Measurements from ENCODE around the gene MYO18B.

The MYO18B gene

DNA sequence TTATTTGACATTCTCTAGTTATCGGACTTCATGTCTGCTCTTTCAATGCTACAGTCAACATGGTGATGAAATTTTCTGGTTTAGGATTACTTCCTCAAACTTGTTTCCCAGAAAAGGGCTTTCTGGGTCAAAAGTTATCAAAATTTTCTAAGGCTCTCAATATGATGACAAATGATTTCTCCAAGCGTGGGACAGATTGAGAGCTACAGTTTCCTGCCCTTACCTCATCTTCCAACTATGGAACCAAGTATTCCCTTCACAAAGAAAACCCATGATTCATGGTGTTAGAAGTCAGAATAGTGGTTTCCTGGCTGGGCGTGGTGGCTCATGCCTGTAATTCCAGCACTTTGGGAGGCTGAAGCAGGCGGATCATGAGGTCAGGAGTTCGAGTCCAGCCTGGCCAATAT, 17.8 kb downstream of the MYO18B start:
- Histone ChIP-seq H3K27ac (replicated peaks; ENCODE audit: low read length) (no peak overlapping the region), H2AK5ac (ENCODE audit: low read depth, low read length) (no peak overlapping the region), H2BK15ac (ENCODE audit: low read length) (no peak overlapping the region), H3K18ac (ENCODE audit: low read length) (no peak overlapping the region), H4K8ac (ENCODE audit: low read depth, low read length) (no peak overlapping the region), H4K91ac (ENCODE audit: low read depth, low read length, poor library complexity) (no peak overlapping the region), H2BK5ac (ENCODE audit: low read length) (no peak overlapping the region), H3K4ac (ENCODE audit: low read length) (no peak overlapping the region), H3K4me1 (ENCODE audit: control insufficient read depth in 2 of 2, insufficient read depth in 1 of 2, low read depth in 1 of 2, low read length in 2 of 2) (no peaks in the 10 kb centered on the region), H3K23ac (ENCODE audit: low read depth, low read length, poor library complexity) (no peak overlapping the region), H2BK120ac (ENCODE audit: low read depth, low read length) (no peak overlapping the region), H2BK12ac (ENCODE audit: low read length) (no peak overlapping the region), H3K9me3 (replicated peaks in 1 of 2; ENCODE audit: control insufficient read depth in 2 of 2, insufficient read depth in 1 of 2, low read depth in 1 of 2, low read length in 2 of 2) (no peaks in the 10 kb centered on the region), H3K4me2 (ENCODE audit: insufficient read depth, low read length, poor library complexity, severe bottlenecking) (no peak overlapping the region), H3K36me3 (replicated peaks in 1 of 2; ENCODE audit: control insufficient read depth in 2 of 2, insufficient read depth in 2 of 2, low read length in 2 of 2) (no peaks in the 10 kb centered on the region), H3K14ac (ENCODE audit: low read length) (no peak overlapping the region), H3K79me1 (ENCODE audit: low read depth, low read length) (no peaks in the 10 kb centered on the region), H3K27me3 (ENCODE audit: control insufficient read depth in 3 of 3, insufficient read depth in 3 of 3, low read depth in 1 of 3, low read length in 3 of 3) (no peaks in the 10 kb centered on the region), H3K4me3 (ENCODE audit: low read length in 2 of 2) (no peak overlapping the region), H2AFZ (ENCODE audit: low read length) (no peak overlapping the region), H3K9ac (ENCODE audit: low read depth, low read length, poor library complexity) (no peak overlapping the region)
- no peak for DNase-seq (ENCODE audit: low spot score)
- WGBS, 2 donors (ENCODE audit: extremely low coverage in 2 of 2, insufficient read length in 2 of 2, insufficient replicate concordance in 1 of 2), result no CpG with 5 or more reads among the region's 5 CpGs

DNA sequence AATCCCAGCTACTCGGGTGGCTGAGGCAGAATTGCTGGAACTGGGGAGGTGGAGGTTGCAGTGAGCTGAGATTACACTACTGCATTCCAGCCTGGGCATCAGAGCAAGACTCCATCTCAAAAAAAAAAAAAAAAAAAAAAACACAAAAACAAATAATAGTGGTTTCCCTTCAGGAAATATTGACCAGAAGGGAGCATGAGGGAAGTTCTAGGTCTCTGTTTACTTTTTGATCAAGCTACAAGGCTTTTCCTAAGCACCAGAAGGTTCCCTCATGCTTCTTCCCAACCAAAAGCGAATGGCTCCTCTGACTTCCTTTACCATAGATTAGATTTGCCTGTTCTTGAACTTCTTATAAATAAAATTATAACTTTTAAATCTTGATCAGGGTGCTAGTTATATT, 18.3 kb downstream of the MYO18B start:
- no peak overlapping the region for H2AK5ac ChIP-seq (ENCODE audit: low read depth, low read length)
- H3K36me3 ChIP-seq (replicated peaks in 1 of 2; ENCODE audit: control insufficient read depth in 2 of 2, insufficient read depth in 2 of 2, low read length in 2 of 2), result no peaks in the 10 kb centered on the region
- no peak overlapping the region for H2BK5ac ChIP-seq (ENCODE audit: low read length)
- no CpG with 5 or more reads among the region's 2 CpGs for WGBS, 2 donors (ENCODE audit: extremely low coverage in 2 of 2, insufficient read length in 2 of 2, insufficient replicate concordance in 1 of 2)
- no peaks in the 10 kb centered on the region for H3K27me3 ChIP-seq (ENCODE audit: control insufficient read depth in 3 of 3, insufficient read depth in 3 of 3, low read depth in 1 of 3, low read length in 3 of 3)
- no peak overlapping the region for H2BK12ac ChIP-seq (ENCODE audit: low read length)
- H3K4ac ChIP-seq (ENCODE audit: low read length), result no peak overlapping the region
- no peak for DNase-seq (ENCODE audit: low spot score)
- no peaks in the 10 kb centered on the region for H3K79me1 ChIP-seq (ENCODE audit: low read depth, low read length)
- no peak overlapping the region for H3K4me2 ChIP-seq (ENCODE audit: insufficient read depth, low read length, poor library complexity, severe bottlenecking)
- no peak overlapping the region for H2AFZ ChIP-seq (ENCODE audit: low read length)
- no peak overlapping the region for H2BK15ac ChIP-seq (ENCODE audit: low read length)
- H4K91ac ChIP-seq (ENCODE audit: low read depth, low read length, poor library complexity), result no peak overlapping the region
- H3K9ac ChIP-seq (ENCODE audit: low read depth, low read length, poor library complexity), result no peak overlapping the region
- H4K8ac ChIP-seq (ENCODE audit: low read depth, low read length), result no peak overlapping the region
- H3K14ac ChIP-seq (ENCODE audit: low read length), result no peak overlapping the region
- no peaks in the 10 kb centered on the region for H3K4me1 ChIP-seq (ENCODE audit: control insufficient read depth in 2 of 2, insufficient read depth in 1 of 2, low read depth in 1 of 2, low read length in 2 of 2)
- no peak overlapping the region for H3K18ac ChIP-seq (ENCODE audit: low read length)
- H3K9me3 ChIP-seq (replicated peaks in 1 of 2; ENCODE audit: control insufficient read depth in 2 of 2, insufficient read depth in 1 of 2, low read depth in 1 of 2, low read length in 2 of 2), result no peaks in the 10 kb centered on the region
- H3K23ac ChIP-seq (ENCODE audit: low read depth, low read length, poor library complexity), result no peak overlapping the region
- no peak overlapping the region for H3K27ac ChIP-seq (replicated peaks; ENCODE audit: low read length)
- no peak overlapping the region for H2BK120ac ChIP-seq (ENCODE audit: low read depth, low read length)
- H3K4me3 ChIP-seq (ENCODE audit: low read length in 2 of 2), result no peak overlapping the region

DNA sequence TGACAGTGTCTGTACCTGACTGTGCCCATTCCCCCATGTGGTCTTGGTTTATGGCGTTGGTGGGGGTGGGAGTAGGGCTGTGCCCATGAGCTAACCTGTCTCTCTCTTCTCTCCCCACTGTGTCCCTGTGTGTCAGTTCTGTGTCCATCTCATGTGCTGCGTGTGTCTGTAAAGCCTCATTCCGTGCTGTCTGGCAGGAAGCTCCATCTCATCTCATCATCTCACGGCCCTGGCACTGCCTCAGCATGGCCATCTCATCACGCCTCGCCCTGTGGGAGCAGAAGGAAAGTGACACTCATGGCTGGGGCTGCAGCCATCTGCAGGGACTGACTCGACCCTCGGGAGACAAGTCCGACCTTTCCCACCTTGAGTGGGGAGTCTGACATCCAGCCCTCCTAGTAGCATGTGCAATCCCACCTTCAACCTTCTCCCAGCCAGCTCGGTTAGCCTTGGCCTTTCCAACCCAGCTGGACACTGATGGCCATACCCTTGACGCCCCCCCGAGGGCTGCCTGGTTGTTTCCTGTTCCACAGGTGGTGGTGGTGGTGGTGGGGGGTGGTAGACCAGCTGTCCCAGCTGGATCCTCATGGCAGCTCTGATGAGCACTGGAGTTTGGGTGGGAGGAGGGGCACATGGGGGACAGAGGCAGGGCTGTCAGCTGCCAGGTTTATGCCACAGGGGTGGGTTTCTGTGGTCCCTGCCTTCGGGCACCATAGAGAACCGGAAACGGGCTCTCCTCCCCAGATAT, 19.0 kb downstream of the MYO18B start:
- no peak overlapping the region for H3K4me3 ChIP-seq (ENCODE audit: low read length in 2 of 2)
- no peaks in the 10 kb centered on the region for H3K79me1 ChIP-seq (ENCODE audit: low read depth, low read length)
- no CpG with 5 or more reads among the region's 15 CpGs for WGBS, 2 donors (ENCODE audit: extremely low coverage in 2 of 2, insufficient read length in 2 of 2, insufficient replicate concordance in 1 of 2)
- no peak overlapping the region for H3K27ac ChIP-seq (replicated peaks; ENCODE audit: low read length)
- peak overlapping the region; percentile 38 for H3K18ac ChIP-seq (ENCODE audit: low read length)
- DNase-seq (ENCODE audit: low spot score), result no peak
- H3K36me3 ChIP-seq (replicated peaks in 1 of 2; ENCODE audit: control insufficient read depth in 2 of 2, insufficient read depth in 2 of 2, low read length in 2 of 2), result no peaks in the 10 kb centered on the region
- no peak overlapping the region for H2AK5ac ChIP-seq (ENCODE audit: low read depth, low read length)
- H3K4ac ChIP-seq (ENCODE audit: low read length), result no peak overlapping the region
- no peaks in the 10 kb centered on the region for H3K27me3 ChIP-seq (ENCODE audit: control insufficient read depth in 3 of 3, insufficient read depth in 3 of 3, low read depth in 1 of 3, low read length in 3 of 3)
- H2BK15ac ChIP-seq (ENCODE audit: low read length), result no peak overlapping the region
- H3K9me3 ChIP-seq (replicated peaks in 1 of 2; ENCODE audit: control insufficient read depth in 2 of 2, insufficient read depth in 1 of 2, low read depth in 1 of 2, low read length in 2 of 2), result no peaks in the 10 kb centered on the region
- H2BK5ac ChIP-seq (ENCODE audit: low read length), result no peak overlapping the region
- no peak overlapping the region for H3K23ac ChIP-seq (ENCODE audit: low read depth, low read length, poor library complexity)
- H2BK120ac ChIP-seq (ENCODE audit: low read depth, low read length), result no peak overlapping the region
- no peak overlapping the region for H3K4me2 ChIP-seq (ENCODE audit: insufficient read depth, low read length, poor library complexity, severe bottlenecking)
- H4K91ac ChIP-seq (ENCODE audit: low read depth, low read length, poor library complexity), result no peak overlapping the region
- H3K14ac ChIP-seq (ENCODE audit: low read length), result peak overlapping the region; percentile 3
- H3K9ac ChIP-seq (ENCODE audit: low read depth, low read length, poor library complexity), result no peak overlapping the region
- no peak overlapping the region for H2AFZ ChIP-seq (ENCODE audit: low read length)
- no peak overlapping the region for H2BK12ac ChIP-seq (ENCODE audit: low read length)
- no peak overlapping the region for H4K8ac ChIP-seq (ENCODE audit: low read depth, low read length)
- no peaks in the 10 kb centered on the region for H3K4me1 ChIP-seq (ENCODE audit: control insufficient read depth in 2 of 2, insufficient read depth in 1 of 2, low read depth in 1 of 2, low read length in 2 of 2)

DNA sequence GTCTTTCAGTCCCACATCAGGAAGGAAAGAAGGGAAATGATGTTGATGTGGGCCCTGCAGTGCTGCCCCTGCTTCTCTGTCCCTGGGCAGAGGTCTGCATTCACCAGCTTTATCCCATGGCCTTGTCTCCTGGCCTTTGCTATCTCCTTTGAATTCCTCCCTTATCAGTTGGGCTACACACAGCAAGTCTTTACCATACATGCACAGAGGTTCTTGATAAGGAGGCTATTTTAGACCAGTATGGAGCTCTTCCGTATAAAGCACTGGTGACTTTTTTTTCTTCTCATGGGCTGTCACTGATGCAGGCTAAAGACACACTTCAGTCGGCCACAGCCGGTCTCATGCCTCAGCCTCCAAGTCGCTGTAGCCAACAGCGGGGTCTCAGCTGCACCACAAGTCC, 20.2 kb downstream of the MYO18B start:
- H3K4me2 ChIP-seq (ENCODE audit: insufficient read depth, low read length, poor library complexity, severe bottlenecking), result no peak overlapping the region
- no peak overlapping the region for H3K4me3 ChIP-seq (ENCODE audit: low read length in 2 of 2)
- no peak overlapping the region for H2AK5ac ChIP-seq (ENCODE audit: low read depth, low read length)
- peak overlapping the region; percentile 35 for H3K18ac ChIP-seq (ENCODE audit: low read length)
- H3K27me3 ChIP-seq (ENCODE audit: control insufficient read depth in 3 of 3, insufficient read depth in 3 of 3, low read depth in 1 of 3, low read length in 3 of 3), result no peaks in the 10 kb centered on the region
- H3K14ac ChIP-seq (ENCODE audit: low read length), result no peak overlapping the region
- no peak overlapping the region for H3K27ac ChIP-seq (replicated peaks; ENCODE audit: low read length)
- H2BK12ac ChIP-seq (ENCODE audit: low read length), result no peak overlapping the region
- H3K4ac ChIP-seq (ENCODE audit: low read length), result no peak overlapping the region
- no peak overlapping the region for H4K91ac ChIP-seq (ENCODE audit: low read depth, low read length, poor library complexity)
- H2BK5ac ChIP-seq (ENCODE audit: low read length), result no peak overlapping the region
- DNase-seq (ENCODE audit: low spot score), result no peak
- WGBS, 2 donors (ENCODE audit: extremely low coverage in 2 of 2, insufficient read length in 2 of 2, insufficient replicate concordance in 1 of 2), result no CpG with 5 or more reads among the region's 5 CpGs
- no peak overlapping the region for H2BK15ac ChIP-seq (ENCODE audit: low read length)
- peak overlapping the region; percentile 10 for H3K9ac ChIP-seq (ENCODE audit: low read depth, low read length, poor library complexity)
- H3K36me3 ChIP-seq (replicated peaks in 1 of 2; ENCODE audit: control insufficient read depth in 2 of 2, insufficient read depth in 2 of 2, low read length in 2 of 2), result no peaks in the 10 kb centered on the region
- H3K23ac ChIP-seq (ENCODE audit: low read depth, low read length, poor library complexity), result peak overlapping the region; percentile 25
- no peak overlapping the region for H4K8ac ChIP-seq (ENCODE audit: low read depth, low read length)
- no peaks in the 10 kb centered on the region for H3K79me1 ChIP-seq (ENCODE audit: low read depth, low read length)
- H3K9me3 ChIP-seq (replicated peaks in 1 of 2; ENCODE audit: control insufficient read depth in 2 of 2, insufficient read depth in 1 of 2, low read depth in 1 of 2, low read length in 2 of 2), result peaks cover 0 to 2% of the 10 kb centered on the region in 2 donors
- no peaks in the 10 kb centered on the region for H3K4me1 ChIP-seq (ENCODE audit: control insufficient read depth in 2 of 2, insufficient read depth in 1 of 2, low read depth in 1 of 2, low read length in 2 of 2)
- H2BK120ac ChIP-seq (ENCODE audit: low read depth, low read length), result no peak overlapping the region
- H2AFZ ChIP-seq (ENCODE audit: low read length), result no peak overlapping the region

Measured in neuronal stem cell (in vitro differentiated cells).